Spleen (tissue), 11 donors: ENCODE measurements around the gene SH3RF1. TPM values are rescaled to one million over a fixed set of nuclear protein-coding genes. Genes with fewer than 3 reads are reported as not detected.

Experiments
- DNase-seq: peaks from one replicate; pipeline ENCODE4 v3.0.0-alpha.2; 2020
- H3K27ac ChIP-seq, 8 donors: fragments of 200-600 bp; sonication (generic) in 7 of 8; 1 replicate in 4 of 8; 2 replicates in 4 of 8; pipeline versions ENCODE4 v1.5.0 to v1.8.0; 2016 to 2021; ENCODE audit warnings: inconsistent platforms in 4 of 8, mild to moderate bottlenecking in 4 of 8, moderate library complexity in 1 of 8
- H3K27me3 ChIP-seq, 7 donors: fragments of 200-600 bp; sonication (generic) in 6 of 7; replicated peaks in 1 of 7; 1 replicate in 4 of 7; 2 replicates in 3 of 7; pipeline versions ENCODE4 v1.5.0 to v1.8.0; 2016 to 2021; ENCODE audit warnings: inconsistent platforms in 3 of 7, mild to moderate bottlenecking in 1 of 7
- H3K36me3 ChIP-seq, 6 donors: fragments of 200-600 bp; sonication (generic) in 5 of 6; 1 replicate in 4 of 6; 2 replicates in 2 of 6; pipeline versions ENCODE4 v1.5.0 to v1.8.0; 2016 to 2021; ENCODE audit warnings: inconsistent platforms in 2 of 6
- H3K4me1 ChIP-seq, 6 donors: fragments of 200-600 bp; sonication (generic) in 5 of 6; 1 replicate in 3 of 6; 2 replicates in 3 of 6; pipeline versions ENCODE4 v1.5.0 to v1.8.0; 2016 to 2021; ENCODE audit warnings: inconsistent platforms in 3 of 6
- H3K4me3 ChIP-seq, 8 donors: fragments of 200-600 bp; sonication (generic) in 7 of 8; 1 replicate in 4 of 8; 2 replicates in 4 of 8; pipeline versions ENCODE4 v1.5.0 to v1.8.0; 2016 to 2021; ENCODE audit warnings: inconsistent platforms in 4 of 8, mild to moderate bottlenecking in 4 of 8, moderate library complexity in 2 of 8
- H3K9me3 ChIP-seq, 8 donors: fragments of 200-600 bp; sonication (generic) in 7 of 8; 1 replicate in 4 of 8; 2 replicates in 4 of 8; pipeline versions ENCODE4 v1.5.0 to v1.8.0; 2016 to 2021; ENCODE audit warnings: inconsistent platforms in 4 of 8
- POLR2A ChIP-seq, 3 donors: fragments of 450-650 bp; IDR thresholded peaks; one replicate each; pipeline ENCODE4 v1.5.1; 2017; ENCODE audit warnings: antibody characterized with exemption in 3 of 3, mild to moderate bottlenecking in 1 of 3
- POLR2AphosphoS5 ChIP-seq, 3 donors: sonication (generic); formaldehyde crosslinking; IDR thresholded peaks; one replicate each; pipeline ENCODE4 v1.5.1; 2017; ENCODE audit warnings: antibody characterized with exemption in 3 of 3
- WGBS, 5 donors: extraction: QIAGEN DNeasy Blood & Tissue Kit in 3 of 5; methylation state at CpG; one replicate each; pipeline versions ENCODE4 v1.1.5 to v1.1.7; 2013 to 2018; 5-methylcytosine and 5-hydroxymethylcytosine counted together
- intact Hi-C: fragments of 100-400 bp; cut with DNase I; formaldehyde crosslinking; loops from one replicate; pipeline ENCODE4 v1.15.0; 2023; ENCODE audit warnings: low total_unique reads
- polyA plus RNA-seq, 3 donors: library from polyadenylated mRNA; stranded (reverse); fragments of 200-250 nt; gene quantifications; one replicate each; pipeline ENCODE4 v1.2.1, GENCODE V29; 2013
- total RNA-seq, 7 donors: library from RNA; depleted of rRNA in 3 of 7; stranded (reverse); fragments of >200 nt in 3 of 7; fragmentation: NEBNext Ultra II Directional in 4 of 7; extraction: Animal tissue kit (Norgen Biotek cat#: 25700) in 4 of 7; gene quantifications; one replicate each; pipeline versions ENCODE4 v1.1.0 to v1.2.1, GENCODE V29; 2016 to 2021
- TF ChIP-seq, protein P1 (sequence below), 11 experiments: fragments of 200-600 bp in 7 of 11; fragments of 450-650 bp in 4 of 11; sonication (generic) in 4 of 11; IDR thresholded peaks in 8 of 11; conservative IDR thresholded peaks in 3 of 11; 1 replicate in 7 of 11; 2 replicates in 4 of 11; pipeline versions ENCODE4 v1.4.0 to v1.8.0; 2016 to 2021; ENCODE audit warnings: antibody characterized with exemption in 11 of 11, inconsistent platforms in 4 of 11, mild to moderate bottlenecking in 1 of 11
- donor health status: healthy with polysubstance abuse.
- donor health status: DM: no; HTN: no; CAD: no; lungs with moderate emphysema.
- donor health status: DM: no; HTN: no; CAD: no.
- donor health status: Bipolar disorder and iron deficiency.
- donor health status: healthy.
- donor health status: DM: no; HTN: no; CAD: no.
- donor health status: DM: yes; HTN: yes; CAD: no.

The SH3RF1 gene
- total and polyA plus RNA-seq, 10 donors, result 1.1 to 18.6 (median 10.0) TPM

DNA sequence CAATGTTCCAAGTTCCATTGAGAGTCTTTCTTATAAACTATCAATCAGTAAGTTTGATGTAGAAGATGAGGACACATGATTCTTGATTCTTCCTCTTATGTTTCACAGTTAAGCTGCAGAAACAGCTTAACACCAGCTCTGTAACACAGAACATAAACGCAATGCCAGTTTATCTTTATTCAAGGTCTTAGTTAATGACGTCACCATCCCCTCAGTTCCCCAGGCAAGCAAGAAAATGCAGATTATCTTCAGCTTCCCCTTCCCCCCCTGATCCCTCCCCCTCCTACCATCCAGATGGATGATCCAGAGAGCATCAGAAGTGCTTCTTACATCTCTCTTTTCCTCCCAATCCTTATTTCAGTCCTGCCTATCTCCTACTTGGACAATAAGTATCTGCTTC is 4.4 kb upstream of the SH3RF1 start:
- H3K9me3 ChIP-seq, result no peaks in the 10 kb centered on the region
- intact Hi-C loops, result no loop called here
- 32 to 60% (median 53%) methylated on average over 2 of the region's 2 CpGs for WGBS, 5 donors
- H3K27ac ChIP-seq, result no peak overlapping the region
- DNase-seq, result no peak
- TF ChIP-seq, protein P1, sequence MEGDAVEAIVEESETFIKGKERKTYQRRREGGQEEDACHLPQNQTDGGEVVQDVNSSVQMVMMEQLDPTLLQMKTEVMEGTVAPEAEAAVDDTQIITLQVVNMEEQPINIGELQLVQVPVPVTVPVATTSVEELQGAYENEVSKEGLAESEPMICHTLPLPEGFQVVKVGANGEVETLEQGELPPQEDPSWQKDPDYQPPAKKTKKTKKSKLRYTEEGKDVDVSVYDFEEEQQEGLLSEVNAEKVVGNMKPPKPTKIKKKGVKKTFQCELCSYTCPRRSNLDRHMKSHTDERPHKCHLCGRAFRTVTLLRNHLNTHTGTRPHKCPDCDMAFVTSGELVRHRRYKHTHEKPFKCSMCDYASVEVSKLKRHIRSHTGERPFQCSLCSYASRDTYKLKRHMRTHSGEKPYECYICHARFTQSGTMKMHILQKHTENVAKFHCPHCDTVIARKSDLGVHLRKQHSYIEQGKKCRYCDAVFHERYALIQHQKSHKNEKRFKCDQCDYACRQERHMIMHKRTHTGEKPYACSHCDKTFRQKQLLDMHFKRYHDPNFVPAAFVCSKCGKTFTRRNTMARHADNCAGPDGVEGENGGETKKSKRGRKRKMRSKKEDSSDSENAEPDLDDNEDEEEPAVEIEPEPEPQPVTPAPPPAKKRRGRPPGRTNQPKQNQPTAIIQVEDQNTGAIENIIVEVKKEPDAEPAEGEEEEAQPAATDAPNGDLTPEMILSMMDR (IDR thresholded peaks at IDR 0.05 in 8 of 11, conservative IDR thresholded peaks at IDR 0.05 in 3 of 11), result no peak
- TF ChIP-seq POLR2A (IDR thresholded peaks at IDR 0.05) (no peak), POLR2AphosphoS5 (IDR thresholded peaks at IDR 0.05) (no peak)
- H3K36me3 ChIP-seq, result no peaks in the 10 kb centered on the region
- peaks cover 0 to 20% (median 0%) of the 10 kb centered on the region in 7 donors for H3K27me3 ChIP-seq
- H3K4me1 ChIP-seq, result peaks cover 7 to 25% (median 22%) of the 10 kb centered on the region in 6 donors
- H3K4me3 ChIP-seq, result no peak overlapping the region

DNA sequence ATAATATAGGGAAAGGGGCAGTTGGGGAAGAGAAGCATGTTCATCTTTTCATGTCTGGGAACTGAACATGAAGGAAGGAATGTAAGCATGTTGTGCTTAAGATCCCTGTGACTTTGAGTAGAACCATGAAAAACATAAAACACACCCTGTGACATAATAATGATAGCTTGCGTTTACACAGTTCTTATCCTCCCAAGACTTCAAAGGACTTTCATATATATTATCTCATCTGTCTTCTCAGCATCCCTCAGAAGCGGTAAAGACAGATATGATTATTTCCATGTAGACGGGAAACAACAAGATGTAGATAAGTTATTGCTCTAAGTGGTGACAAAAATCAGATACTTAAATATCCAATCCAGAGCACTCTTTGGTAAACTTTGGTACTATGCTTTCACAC is 3.3 kb upstream of the SH3RF1 start:
- WGBS, 5 donors, result 74 to 90% (median 88%) methylated on average over 3 of the region's 3 CpGs
- Histone ChIP-seq H3K27ac (no peak overlapping the region), H3K9me3 (no peaks in the 10 kb centered on the region), H3K27me3 (peaks cover 0 to 28% (median 0%) of the 10 kb centered on the region in 7 donors), H3K4me3 (no peak overlapping the region), H3K36me3 (no peaks in the 10 kb centered on the region), H3K4me1 (peaks cover 9 to 36% (median 34%) of the 10 kb centered on the region in 6 donors)
- intact Hi-C loops, result no loop called here
- TF ChIP-seq POLR2AphosphoS5 (IDR thresholded peaks at IDR 0.05) (no peak), POLR2A (IDR thresholded peaks at IDR 0.05) (no peak)
- TF ChIP-seq, protein P1 (IDR thresholded peaks at IDR 0.05 in 8 of 11, conservative IDR thresholded peaks at IDR 0.05 in 3 of 11), result no peak
- no peak for DNase-seq

DNA sequence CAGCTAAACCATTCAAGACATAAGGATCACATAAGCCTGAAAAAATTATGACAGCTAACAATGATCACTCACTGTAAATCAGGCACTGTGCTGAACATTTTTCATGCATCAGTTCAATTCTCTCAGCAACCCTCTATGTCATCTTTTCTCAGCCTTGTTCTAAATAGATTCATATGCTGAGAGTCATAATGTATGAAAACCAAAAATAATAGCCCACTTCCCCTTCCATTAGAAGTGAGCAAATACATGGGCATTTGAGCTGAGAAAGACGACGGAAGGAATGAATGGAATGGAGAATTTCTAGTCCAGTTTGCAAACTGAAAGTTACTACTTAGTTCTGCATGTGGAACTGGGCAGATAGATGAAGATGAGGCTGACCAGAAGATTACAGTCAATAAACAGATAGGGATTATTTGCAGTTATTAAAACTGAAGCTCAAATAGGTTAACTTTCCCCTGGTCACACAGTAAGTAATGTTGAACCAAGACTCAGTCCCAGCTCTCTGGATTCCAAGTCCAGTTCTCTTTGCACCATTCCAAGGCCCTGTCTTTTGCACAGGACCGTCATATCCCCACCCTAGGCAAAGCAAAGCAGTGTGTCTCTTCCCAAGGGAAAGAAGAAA is 1.6 kb upstream of the SH3RF1 start:
- Histone ChIP-seq H3K4me1 (peaks cover 10 to 52% (median 39%) of the 10 kb centered on the region in 6 donors), H3K27me3 (peaks cover 0 to 35% (median 0%) of the 10 kb centered on the region in 7 donors), H3K36me3 (no peaks in the 10 kb centered on the region), H3K9me3 (no peaks in the 10 kb centered on the region), H3K4me3 (no peak overlapping the region), H3K27ac (peak overlapping the region in 5 of 8 donors; percentile 1 to 90 (median 85))
- no peak for DNase-seq
- intact Hi-C loops, result no loop called here
- 33 to 51% (median 42%) methylated on average over 3 of the region's 3 CpGs for WGBS, 5 donors
- TF ChIP-seq POLR2AphosphoS5 (IDR thresholded peaks at IDR 0.05) (no peak), POLR2A (IDR thresholded peaks at IDR 0.05) (no peak)
- TF ChIP-seq, protein P1 (IDR thresholded peaks at IDR 0.05 in 8 of 11, conservative IDR thresholded peaks at IDR 0.05 in 3 of 11), result no peak

DNA sequence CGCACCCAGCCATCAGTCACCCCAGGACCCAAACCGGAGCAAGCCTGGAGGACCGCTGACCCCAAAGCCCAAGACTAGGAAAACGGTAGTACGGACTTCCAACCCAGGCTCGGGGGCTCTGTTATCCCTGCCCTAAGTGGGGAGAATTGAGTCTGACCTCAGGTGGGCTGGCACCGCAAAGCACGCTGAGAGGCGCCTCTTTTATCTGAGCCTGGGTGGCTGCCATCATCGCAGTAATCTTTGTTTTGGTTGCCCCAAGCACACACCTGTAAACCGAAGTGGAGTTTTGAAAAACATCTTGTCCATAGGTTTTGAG is 894 bp upstream of the SH3RF1 start:
- Histone ChIP-seq H3K36me3 (no peaks in the 10 kb centered on the region), H3K9me3 (no peaks in the 10 kb centered on the region), H3K4me1 (peaks cover 10 to 59% (median 40%) of the 10 kb centered on the region in 6 donors), H3K27ac (peak overlapping the region in 7 of 8 donors; percentile 73 to 90 (median 84)), H3K27me3 (peaks cover 0 to 35% (median 0%) of the 10 kb centered on the region in 7 donors), H3K4me3 (peak overlapping the region; percentile 73 to 96 (median 85))
- TF ChIP-seq POLR2AphosphoS5 (IDR thresholded peaks at IDR 0.05), result no peak
- TF ChIP-seq, protein P1 (IDR thresholded peaks at IDR 0.05 in 8 of 11, conservative IDR thresholded peaks at IDR 0.05 in 3 of 11), result no peak
- TF ChIP-seq POLR2A (IDR thresholded peaks at IDR 0.05), result no peak
- no peak for DNase-seq
- WGBS, 5 donors, result 12 to 30% (median 22%) methylated on average over 11 of the region's 11 CpGs
- intact Hi-C loops, result no loop called here
